ENCODE data around the gene FAM209A. TPM values are rescaled to one million over a fixed set of nuclear protein-coding genes. Genes with fewer than 3 reads are reported as not detected.
"Not testable (repeated sequence)": the region's sequence is repeated elsewhere in the genome, so short reads cannot be mapped to it uniquely, and the experiment has no call there.

Gene FAM209A
- total RNA-seq, 1 experiment from 2014 or later, result not detected

- DNase-seq (ENCODE audit: low spot score), result no peak
Observed at GRCh38 chr20:56540415-56540814, 15.9 kb downstream of the FAM209A start.

DNA sequence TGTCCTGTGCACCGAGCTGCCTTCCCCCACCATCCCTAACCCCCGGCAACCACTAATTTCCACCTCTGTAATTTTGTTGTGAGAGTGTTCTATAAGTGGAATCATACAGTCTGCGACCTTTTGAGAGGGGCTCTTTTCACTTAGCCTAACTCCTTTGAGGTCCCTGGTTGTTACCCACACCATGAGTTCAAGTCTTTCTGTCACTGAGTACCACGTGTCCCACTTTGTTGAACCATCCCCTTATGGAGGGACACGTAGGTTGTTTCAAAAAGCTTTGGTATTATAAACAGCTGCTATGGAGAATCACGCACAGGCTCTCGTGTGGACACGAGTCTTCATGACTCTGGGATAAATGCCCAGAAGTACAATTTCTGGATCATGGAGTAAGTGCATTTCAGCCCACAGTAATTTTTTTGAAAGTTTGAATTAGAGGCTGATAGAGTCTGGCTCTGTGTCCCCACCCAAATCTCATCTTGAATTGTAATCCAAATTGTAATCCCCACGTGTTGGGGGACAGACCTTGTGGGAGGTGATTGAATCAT is 18.0 kb downstream of the FAM209A start:
- no peak for DNase-seq (ENCODE audit: low spot score)

DNA sequence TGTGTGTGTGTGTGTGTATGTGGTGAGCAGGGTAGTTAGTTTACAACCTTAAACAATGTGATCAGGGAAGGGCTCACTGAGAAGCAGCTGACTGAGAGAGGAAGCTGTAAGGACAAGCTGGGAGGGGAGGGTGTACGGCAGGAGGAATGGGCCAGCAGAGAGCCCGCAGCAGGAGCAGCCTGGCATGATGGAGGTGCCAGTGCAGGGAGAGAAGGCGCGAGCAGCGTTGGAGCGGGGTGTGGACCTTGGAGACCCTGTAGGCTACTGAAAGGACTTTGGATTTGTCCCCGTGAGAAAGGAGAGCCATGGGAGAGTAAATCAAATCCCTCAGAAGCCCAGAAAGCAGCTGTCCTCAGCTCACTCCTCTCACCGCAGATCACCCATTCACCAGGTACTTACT is 27.0 kb downstream of the FAM209A start:
- no peak for DNase-seq (ENCODE audit: low spot score)

- no peak for DNase-seq (ENCODE audit: low spot score)
Observed at GRCh38 chr20:56552911-56553629, 28.5 kb downstream of the FAM209A start.

DNA sequence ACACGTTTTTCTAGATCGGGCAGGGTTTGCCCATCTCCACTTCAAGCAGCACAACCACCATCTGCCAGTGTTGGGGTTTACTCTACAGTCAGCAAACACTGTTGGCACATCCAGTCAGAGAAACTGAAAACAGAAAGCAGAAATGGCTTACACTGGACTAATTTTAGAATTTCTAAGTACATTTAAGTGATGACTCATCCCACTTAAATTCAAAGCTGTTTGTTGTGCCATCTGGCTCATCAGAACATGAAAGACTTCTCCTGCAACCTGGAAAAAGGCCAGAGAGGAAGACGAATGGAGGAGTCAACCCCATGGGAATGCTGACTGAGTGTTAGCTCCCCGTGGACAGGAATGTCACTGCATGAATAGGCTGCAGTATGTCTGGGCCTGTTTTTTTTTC is 30.3 kb downstream of the FAM209A start:
- peak; percentile 98 for DNase-seq (ENCODE audit: low spot score)

GRCh38 chr20:56558968-56559367 is 34.4 kb downstream of the FAM209A start:
- no peak for DNase-seq (ENCODE audit: low spot score)

- not testable (repeated sequence) for DNase-seq (ENCODE audit: low spot score)
Observed at GRCh38 chr20:56564526-56564925, 40.0 kb downstream of the FAM209A start.

DNA sequence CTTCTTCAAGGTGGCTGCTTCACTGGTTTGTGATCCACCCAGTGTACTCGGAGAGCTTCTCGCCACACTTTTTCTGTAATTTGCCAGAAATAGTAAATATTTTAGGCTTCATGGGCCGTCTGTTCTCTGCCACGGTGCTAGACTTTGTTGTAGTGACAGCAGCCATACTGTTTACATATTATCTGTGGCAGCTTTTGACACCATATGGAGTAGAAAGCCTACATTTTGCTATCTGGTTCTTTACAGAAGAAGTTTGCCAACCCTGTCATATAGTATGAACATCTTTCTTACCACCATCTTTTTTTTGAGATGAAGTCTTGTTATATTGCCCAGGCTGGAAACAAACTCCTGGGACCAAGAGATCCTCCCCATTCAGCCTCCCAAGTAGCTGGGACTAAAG is 41.0 kb downstream of the FAM209A start:
- DNase-seq (ENCODE audit: low spot score), result no peak

DNA sequence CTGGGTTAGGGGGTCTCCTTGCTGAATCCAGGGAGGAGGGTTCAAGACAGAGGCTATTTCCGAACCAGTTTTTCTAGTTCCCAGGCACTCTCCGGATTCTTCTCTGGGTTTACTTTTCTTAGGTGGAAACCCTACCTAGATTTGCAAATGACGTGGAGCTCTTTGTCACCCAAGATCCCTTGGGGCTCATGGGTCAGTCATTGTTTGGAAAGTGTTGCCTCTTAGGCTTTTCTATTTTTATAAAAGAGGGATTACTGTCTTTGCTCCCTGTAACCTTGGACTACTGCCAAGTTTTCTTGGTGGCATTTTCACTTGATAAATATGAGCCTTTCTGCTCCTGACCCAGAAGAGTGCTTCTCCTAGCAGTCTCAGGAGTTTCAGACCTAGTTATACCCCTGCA is 42.1 kb downstream of the FAM209A start:
- DNase-seq (ENCODE audit: low spot score), result no peak

- DNase-seq (ENCODE audit: low spot score), result no peak
Observed at GRCh38 chr20:56570832-56571231, 46.3 kb downstream of the FAM209A start.

DNA sequence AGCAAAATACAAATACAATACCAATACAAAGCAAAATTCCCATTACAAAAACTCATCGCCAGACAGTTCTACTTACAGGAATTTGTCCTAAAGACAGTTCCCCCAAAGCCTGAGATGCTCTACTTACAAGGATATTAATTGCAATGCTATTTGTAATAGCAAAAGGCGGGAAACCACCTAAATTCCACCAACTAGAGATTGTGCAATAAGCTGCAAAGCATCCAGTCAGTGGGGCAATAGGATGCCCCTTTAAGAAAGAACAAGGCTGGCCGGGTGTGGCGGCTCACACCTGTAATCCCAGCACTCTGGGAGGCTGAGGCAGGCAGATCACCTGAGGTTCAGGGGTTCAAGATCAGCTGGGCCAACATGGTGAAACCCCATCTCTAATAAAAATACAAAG is 47.6 kb downstream of the FAM209A start:
- no peak for DNase-seq (ENCODE audit: low spot score)

DNA sequence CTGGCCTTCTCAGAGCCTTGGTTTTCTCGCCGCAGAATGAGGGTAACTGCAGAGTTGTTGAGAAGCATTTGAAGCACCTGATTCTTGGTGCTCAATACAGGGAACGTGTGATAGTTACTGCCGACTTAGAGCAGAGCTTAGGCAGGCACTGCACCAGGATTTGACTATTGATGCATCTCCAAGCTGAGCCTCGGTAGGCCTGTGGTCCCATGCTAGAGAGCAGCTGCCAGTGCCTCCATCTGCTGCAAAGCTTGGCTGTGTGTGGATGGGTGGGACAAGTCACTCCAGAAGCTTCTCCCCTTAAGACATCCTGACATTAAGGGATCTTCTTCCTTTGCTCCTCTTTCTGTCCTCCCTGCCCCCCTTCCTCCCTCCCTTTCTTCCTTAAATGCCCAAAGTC is 49.4 kb downstream of the FAM209A start:
- no peak for DNase-seq (ENCODE audit: low spot score)

DNA sequence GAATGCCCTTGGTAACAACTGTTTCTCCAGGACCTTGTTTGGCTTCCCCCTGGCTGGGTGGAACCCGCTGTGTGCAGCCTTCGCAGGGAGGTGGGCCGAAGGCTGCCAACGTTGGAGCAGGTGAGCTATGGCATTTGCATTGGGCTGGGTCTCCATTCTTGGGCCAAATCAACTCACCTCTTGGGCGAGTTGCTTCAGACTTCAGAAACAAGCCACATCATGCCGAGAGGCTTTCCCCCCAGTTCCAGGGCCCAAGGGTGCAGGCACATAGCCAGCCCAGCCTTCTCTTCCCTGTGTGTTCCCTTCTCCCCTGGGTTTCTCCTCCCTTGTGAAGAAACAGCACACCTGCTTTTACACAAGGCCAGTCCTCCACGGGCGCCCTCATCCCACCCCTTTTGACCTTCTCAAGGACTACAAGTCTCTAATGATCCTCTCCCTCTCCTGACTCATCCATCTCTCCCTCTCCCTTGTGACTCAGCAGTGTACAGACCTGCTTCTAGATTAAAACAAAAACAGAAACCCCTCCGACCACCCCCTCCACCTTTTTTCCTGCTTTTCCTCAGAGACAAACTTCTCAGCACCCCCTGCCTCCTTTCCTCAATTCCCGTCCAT is 50.1 kb downstream of the FAM209A start:
- DNase-seq (ENCODE audit: low spot score), result no peak

GRCh38 chr20:56575157-56575556 is 50.6 kb downstream of the FAM209A start:
- no peak for DNase-seq (ENCODE audit: low spot score)

Other genes with a start within 250 kb of the FAM209A start
- gene FAM210B, start 165.8 kb upstream of the FAM209A start, total RNA-seq (2014; rRNA removed; shearing (Covaris generic)), result 13.0 and 14.4 TPM in 2 replicates
- 97.8 and 119 TPM in 2 replicates for gene AURKA, start 132.5 kb upstream of the FAM209A start, total RNA-seq (2014; rRNA removed; shearing (Covaris generic))
- 60.8 and 69.9 TPM in 2 replicates for gene CSTF1, start 132.1 kb upstream of the FAM209A start, total RNA-seq (2014; rRNA removed; shearing (Covaris generic))
- 0.06 and 0.10 TPM in 2 replicates for gene CASS4, start 112.5 kb upstream of the FAM209A start, total RNA-seq (2014; rRNA removed; shearing (Covaris generic))
- 70.0 and 71.4 TPM in 2 replicates for gene RTF2, start 56.1 kb upstream of the FAM209A start, total RNA-seq (2014; rRNA removed; shearing (Covaris generic))
- gene FAM209B, start 8.5 kb downstream of the FAM209A start, total RNA-seq (2014; rRNA removed; shearing (Covaris generic)), result not detected in 2 replicates
- 6.2 and 7.2 TPM in 2 replicates for gene TFAP2C, start 104.6 kb downstream of the FAM209A start, total RNA-seq (2014; rRNA removed; shearing (Covaris generic))